ELR (cell line): ENCODE results near the gene WWTR1.

Experiments
- DNase-seq: peaks from one replicate; pipeline ENCODE4 v3.0.0-alpha.2; 2015; ENCODE audit warnings: low read depth

Gene WWTR1

DNA sequence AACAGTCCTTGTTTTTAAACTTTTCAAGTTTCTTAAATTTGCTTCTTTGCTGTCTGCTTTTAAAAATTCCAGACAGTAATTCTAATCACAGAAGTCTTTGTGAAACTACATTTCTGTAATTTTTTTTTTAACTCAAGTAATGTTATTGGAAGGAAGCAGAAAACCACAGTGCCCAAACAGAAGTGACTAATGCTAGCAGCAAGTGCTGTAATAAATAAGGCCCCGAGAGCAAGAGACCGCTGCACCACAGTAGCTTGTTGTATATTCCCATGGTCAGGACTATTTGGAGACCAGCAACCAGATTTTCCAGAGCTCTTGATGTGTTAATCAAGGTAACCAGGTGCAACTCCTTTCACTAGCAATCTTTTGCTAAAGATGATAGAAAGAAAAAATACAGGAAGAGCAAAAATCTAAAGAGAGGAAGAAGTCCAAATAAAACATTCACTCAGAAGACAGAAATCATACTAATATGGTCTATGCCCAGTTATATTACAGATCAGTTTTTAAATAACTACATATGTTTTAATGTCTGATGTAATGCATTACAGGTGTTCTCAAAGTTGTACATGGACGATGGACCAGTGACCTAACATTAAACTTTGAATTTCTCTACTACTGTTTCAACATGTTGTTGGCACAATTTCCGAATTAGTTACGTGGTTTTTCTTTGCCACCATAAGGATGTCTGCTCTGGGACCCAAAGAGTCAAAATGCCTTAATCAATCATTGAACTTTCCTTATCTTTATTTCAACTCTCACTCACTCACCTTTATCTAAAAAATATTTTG is 36.4 kb downstream of the WWTR1 start:
- peak; percentile 93 for DNase-seq

DNA sequence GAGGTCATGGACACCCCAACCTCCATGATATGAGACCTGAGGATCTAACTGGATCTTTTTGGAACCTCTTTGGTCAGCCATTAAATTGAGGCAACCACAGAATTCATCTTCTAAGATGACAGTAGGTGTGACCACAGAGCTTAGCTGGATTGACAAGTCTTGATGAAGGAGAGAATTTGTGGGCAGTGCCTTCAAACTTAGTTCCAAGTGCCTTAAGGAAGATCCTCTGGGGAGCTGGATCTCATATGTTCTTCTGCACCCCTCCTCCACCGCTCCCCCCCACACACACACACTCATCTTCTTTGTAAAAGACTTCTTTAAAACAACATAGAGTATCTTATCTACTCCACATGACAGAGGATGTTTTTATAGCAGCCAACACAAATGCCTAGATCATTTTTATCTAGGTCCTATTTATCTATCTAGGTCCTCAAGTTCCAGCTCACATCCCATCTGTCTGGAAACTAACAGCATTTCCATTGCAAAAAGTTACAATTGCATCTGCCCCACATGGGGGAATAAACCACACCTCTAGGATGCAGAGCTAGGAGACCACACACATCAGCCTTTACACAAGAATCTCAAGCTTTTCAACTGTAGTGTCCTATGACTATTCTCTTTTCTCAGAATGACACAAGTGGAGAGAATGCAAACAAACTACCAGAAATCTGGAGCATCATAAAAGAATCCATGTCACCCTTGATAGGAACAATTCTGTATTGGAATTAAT is 37.4 kb downstream of the WWTR1 start:
- DNase-seq = peak; percentile 90

DNA sequence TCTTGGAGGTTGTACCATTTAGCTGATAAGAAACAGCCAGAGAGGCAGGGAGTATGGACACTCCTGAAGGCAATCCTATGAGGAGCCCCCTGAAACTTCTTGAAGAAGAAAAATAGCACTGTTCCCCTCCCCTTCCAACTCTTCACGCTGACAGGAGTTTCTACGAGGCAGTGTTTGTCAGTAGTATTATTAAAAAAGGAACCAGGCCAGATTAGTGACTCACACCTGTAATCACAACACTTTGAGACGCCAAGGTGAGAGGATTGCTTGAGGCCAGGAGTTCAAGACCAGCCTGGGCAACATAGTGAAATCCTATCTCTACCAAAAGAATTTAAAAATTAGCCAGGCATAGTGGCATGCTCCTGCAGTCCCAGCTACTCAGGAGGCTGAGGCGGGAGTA is 38.7 kb downstream of the WWTR1 start:
- DNase-seq = no peak

DNA sequence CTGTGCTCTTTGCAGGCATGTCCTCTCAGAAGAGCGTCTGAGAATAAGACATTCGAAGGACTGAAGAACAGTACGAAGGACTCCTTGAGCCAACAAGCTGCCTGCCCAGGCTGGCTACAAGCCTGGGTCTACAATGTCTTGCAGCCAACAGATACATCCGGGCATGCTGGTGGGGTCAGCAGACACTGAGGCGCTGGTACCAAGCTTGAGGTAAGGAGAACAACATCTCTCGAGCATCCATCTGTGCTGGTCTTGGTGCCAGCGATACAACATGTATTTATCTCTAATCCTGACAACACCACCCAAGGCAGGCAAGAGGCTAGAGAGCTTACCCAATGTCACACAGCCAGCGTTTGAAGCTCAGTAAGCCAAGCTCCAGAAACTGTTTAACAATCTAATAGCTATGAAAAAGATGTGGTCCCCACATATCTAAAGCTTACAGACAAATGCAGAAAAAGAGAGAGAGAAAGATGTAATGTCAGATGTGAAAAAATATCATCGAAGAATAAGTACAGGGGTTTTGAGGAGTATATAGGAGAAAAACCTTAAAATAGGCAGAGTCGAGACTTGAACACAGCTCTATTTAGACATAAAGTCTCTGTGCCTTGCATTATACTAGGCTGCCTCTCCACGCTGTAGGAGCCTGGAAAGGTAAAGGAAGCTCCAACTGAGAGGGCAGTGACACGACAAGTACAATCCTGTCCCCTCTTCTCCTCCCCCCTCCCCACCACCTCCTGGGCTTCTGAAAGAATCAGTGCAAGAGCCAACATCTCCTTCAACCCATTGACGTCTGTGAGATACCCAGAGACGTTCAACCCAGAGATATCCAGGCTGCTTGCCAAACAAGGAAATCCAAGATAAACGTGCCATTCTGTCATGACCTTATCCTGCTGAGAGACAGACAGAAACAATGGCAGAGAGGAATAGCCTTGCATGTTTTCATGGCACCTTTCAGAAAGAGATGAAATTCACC is 39.4 kb downstream of the WWTR1 start:
- no peak for DNase-seq

DNA sequence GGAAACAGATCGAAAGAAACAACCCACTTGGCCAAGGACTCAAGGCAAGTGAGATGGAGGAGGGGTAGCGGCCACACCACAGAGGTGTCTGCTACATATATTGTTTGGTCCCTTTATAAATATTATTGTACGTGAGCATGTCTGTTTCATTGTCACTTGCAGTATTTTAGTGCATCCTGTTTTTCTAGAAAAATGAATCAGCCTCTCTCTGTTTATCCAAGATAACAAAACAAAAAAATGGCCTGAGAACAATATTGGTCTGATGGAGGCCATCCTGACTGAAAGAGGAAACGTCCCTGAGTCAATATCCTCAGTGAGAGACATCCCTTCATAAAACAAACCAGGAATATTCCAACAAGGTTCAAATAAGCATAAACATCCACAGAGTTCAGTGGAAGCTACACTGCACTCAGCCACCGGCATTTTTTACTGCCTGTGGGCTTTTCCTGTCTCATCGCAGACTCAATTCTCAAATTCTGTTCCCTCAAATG is 42.0 kb downstream of the WWTR1 start:
- DNase-seq = peak; percentile 54

DNA sequence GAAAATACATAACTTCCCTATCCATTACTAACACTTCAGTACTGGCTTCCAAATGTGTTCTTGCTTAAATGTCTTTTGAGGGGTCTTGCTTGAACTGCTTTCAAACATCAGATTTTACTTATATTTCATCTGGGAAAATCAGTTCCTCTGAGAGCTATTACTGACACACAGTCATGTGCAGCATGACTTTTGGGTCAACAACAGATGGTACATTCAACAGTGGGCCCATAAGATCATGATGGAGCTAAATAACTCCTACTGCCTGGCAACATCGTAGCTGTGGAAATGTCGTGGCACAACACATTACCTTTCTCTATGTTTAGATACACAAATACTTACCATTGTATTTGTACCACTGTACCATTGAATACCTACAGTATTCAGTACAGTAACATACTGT is 43.8 kb downstream of the WWTR1 start:
- DNase-seq = no peak

DNA sequence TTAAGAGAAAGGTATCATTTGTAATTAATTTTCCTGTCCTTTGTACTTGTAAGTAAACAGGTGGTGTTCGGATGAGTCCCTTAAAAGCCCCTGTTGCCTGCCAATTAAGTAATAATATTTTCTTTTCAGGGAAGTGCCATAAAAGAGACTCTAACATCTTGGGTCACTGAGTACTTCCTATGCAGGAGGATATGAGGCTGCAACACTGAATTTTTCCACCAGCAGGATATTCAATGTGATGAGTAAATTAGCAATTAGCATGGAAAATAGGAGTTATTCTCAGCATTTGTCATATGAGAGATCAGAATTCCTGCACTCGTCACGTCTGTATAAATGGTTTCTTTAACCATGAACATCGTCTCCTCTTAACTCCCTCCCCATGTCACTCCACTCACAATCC is 45.4 kb downstream of the WWTR1 start:
- no peak for DNase-seq

DNA sequence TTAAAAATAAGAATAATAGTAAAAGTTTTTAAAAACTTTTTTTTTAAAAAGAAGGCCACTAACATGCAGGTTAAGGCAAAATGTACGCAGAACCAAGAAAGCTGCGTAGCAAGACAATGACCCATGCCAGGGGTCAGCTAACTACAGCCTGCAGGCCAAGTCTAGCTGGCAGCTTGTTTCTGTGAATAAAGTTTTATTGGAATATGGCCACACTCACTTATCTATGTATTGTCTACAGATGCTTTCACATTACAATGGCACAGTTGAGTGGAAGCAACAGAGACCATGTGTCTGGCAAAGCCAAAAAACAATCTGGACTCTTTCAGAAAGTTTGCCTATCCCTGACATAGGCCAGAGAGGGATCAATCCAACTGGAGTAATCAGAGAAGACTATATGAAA is 46.7 kb downstream of the WWTR1 start:
- DNase-seq = no peak

DNA sequence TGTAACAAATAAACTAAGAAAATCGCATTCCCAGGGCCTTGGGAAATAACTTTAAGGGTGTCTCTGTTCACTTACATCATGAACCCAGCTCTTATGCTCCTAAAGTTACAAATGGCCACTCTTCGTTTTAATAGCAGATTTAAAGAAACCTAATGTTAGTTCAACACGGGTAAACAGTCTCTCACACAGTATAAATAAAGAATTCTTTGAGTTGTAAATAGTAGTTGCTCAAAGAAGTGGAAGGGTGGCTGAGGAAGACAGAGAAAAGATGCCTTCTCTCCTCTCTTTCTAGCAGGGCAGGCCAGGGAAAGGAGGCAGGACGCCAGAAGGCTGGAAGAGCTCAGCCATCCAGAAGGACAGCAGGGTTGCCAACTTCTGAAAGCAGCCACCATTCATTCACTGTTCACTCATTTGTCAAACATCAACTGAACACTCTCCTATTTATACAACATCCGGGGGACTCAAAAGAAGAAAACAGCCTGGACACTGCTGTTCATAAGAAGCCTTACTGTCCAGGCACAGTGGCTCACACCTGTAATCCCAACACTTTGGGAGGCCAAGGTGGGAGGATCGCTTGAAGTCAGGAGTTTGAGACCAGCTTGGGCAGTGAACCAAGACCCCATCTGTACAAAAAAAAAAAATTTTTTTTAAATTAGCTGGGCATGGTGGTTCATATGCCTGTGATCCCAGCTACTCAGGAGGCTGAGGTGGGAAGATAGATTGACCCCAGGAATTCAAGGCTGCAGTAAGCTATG is 47.3 kb downstream of the WWTR1 start:
- DNase-seq = no peak

DNA sequence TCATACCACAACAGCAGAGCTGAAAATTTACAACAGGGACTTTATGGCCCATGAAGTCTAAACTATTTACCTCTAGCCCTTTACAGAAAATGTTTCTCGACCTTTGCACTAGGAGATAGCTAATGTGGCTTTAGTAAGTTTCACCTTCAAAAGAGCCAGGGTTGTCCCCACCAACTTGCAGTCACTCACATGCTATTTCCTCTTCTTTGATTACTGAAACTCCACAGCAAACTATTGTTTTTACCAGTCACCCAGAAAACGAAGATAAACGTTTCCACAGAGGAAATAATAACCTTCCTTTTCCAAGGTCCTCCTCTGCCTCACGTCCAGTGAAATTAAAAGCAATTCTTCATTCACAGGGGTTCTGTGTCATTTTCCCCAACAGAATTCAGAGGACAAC is 48.2 kb downstream of the WWTR1 start:
- no peak for DNase-seq

DNA sequence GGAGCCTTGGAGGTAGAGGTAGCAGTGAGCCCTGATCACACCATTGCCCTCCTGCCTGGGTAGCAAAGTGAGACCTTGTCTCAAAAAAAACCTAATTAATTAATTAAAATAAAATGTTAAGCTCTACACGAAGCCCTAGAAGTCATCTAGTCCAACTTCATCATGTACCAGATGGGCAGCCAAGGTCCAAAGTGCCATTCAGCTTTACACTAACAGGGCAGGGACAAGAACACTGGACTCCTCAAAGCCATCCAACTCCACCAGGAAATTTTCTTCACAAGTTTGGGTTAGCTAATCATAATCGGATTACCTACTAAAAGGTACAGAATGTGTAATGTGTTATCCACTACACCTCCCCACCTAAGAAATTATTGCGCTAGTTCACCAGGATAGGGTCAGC is 48.8 kb downstream of the WWTR1 start:
- no peak for DNase-seq

DNA sequence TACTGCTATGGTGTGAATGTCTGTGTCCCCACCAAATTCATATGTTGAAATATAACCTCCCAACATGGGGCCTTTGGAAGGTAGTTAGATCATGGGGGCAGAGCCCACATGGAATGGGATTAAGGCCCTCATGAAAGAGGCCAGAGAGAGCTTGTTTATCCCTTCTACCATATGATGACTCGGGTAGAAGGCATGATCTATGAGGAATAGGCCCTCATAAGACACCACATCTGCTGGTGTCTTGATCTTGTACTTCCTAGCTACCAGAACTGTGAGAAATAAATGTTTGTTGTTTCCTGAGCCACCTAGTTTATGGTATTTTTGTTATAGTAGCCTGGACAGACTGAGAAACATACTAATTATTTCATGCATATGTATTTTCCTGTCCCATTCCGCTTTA is 51.9 kb downstream of the WWTR1 start:
- DNase-seq = peak; percentile 83

DNA sequence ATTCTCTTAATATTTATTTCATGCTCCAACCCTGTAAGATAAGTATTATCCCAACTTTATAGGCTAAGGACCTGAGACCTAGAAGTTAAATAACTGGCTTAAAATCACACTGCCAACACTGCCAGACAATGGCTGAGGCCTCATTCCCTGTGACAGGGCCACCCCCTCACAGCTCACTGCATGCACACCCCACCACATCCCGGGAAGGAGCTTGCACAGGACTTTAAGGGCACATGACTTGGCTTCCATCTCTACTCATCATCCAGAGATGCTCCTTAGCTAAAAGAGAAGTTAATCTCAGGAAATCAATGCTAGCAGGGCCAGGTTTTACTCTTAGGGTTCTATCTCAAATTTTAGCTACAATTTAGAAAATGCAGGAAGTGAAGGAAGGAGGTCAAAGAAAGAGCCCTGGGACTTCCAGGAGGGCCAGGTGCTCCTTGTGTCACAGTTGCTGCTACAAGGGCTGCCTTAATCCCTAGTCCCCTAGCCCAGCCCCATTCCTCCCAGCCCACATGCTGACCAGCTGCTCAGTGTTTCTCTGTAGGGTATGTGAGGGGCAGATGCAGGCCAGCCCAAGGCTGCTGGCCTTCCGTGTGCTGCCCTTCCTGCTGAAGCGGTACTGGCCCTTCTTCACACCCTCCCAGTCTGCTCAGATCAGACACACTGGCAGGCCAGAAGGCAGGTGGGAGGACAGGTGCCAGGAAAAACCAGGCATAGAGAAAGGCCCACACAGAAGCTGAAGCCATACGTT is 53.5 kb downstream of the WWTR1 start:
- DNase-seq = peak; percentile 46

DNA sequence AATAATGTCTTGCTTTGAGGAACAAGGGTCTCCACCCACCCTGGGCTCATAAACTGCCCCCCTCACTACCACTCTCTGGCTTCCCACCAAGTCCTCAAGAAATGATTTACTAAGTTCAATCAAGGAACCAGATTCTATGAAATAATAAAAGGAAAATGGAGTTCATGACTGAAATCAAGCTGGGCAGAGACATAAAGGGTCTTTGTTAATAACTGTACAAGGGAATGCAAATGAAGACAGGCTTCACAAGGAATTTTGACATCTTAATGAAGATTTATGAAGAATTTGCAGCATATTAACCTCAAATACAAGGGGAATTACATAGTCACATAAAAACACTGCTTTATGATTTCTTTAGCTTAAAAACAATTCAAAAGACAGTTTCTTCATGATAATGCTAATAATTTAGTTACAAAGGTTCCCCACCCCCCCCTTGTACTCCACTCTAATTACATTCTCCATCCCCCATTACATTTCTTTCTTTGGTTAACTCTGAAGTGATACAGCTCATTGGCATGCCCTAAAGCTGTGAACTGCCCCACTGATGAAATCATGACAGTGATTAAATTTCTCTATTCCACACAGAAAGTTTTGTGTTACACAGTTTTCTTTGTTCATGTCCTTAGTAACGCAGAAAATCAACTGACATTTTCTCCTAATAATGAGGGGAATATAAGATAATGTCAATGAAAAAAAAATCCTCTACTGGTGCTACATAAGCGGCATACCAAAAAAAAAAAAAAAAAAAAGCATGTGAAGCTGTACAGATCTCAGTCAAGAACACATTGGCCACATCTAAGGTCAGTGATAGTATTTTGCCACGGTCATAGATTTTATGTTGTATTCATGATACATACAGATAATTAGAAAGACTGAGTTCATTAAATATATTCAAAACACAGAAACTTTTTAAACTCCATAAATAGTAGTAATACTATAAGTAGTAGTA is 54.4 kb downstream of the WWTR1 start:
- DNase-seq = peak; percentile 72

DNA sequence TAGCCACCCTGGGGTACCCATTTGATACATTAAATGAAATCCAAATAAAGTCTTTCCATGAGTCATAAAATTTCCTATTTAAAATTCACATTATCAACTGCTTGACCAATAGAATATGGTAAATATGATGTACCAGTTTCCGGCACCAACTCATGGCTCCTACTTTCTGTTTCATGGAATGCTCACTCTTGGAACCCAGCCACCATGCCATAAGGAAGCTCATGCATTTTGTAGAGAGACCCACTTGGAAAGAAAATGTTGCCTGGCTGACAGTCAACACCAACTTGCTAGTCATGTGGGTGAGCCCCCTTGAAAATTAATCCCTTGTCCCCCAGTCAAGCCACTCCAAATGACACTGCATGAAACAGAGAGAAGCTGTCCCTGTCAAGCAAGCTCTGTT is 57.2 kb downstream of the WWTR1 start:
- DNase-seq = no peak

DNA sequence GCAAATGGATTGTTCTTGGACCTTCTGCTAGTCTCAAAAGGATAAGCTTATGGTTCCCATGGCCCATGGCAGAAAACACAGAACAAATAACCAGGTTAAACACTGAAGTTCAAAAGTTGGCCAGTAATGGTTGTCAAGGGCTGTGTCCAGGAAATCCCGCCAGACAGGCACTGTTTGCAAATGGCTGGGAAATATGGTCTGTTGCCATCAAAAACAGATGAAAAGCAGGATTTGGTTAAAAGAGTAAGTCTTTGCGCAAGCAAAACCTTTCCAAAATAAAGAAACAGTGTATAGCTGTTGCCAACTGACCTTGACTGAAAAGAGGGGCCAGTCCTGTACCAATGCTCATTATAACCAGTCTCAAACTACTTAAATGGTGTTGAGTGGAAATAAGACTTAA is 58.6 kb downstream of the WWTR1 start:
- DNase-seq = no peak

DNA sequence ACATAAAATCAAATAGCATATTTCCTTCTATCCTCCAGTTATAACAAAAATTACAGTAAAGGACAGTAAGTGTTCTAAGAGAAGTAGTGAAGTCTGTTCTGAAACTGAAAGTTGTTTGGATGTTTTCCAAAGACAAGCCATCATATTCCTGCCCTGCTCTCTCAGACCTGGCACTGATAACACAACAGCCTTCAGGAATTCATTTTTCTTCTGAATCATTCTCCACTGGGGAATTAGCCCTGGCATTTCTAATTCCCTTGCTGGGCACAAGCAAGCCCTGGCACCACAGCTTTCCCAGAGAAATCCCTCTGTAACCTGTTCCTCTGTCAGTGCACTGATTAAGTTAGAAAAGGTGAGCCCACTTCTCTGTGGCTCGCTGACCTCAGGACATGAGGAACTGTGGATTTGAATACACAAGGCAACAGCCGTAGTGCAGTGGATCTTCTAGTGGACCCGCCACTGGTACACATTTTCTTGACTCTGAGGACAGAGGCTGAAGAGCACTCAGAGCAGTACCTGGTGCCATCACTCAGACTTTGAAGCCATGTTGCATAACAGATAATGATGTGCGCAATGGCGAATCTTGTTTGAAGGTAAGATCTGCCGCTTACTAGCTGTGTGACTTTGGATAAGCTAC is 61.6 kb downstream of the WWTR1 start:
- DNase-seq = peak; percentile 32

DNA sequence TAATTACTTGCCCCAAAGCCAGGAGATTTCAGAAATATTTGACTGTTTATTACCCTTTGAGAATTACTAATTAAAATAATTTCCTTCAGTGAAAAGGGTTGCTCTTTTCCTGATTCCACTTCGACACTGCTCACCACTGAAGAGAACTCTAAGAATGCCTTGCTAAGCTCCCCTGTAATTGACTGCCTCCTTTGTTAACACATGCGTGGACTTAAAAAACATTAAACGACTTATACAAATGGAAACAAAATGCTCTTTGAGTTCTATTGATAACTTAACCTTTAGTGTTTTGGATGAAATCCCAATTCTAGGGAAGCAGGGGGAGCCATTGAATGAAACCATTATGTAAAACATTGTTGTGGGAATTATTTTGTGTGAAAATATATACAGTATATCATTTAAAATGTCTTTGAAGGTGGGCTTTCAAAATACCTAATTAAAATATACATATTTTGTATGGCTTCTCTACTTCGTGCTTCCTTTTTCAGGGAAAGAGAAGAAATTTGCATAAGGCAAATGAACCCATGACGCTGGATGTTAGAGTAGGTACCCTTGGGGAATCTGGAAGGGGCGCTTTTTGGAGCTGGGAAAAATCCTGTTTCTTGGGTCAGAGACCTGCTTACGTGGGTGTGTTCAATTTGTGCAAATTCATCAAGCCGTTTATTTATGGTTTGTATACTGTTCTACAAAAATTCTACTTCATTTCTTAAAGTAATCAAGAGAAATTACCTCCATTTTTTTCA is 64.2 kb downstream of the WWTR1 start:
- DNase-seq = no peak
